ENCODE results near the gene TAS2R46. TPM values are rescaled to one million over a fixed set of nuclear protein-coding genes. Genes with fewer than 3 reads are reported as not detected.
"Not testable (repeated sequence)": the region's sequence is repeated elsewhere in the genome, so short reads cannot be mapped to it uniquely, and the experiment has no call there.

TAS2R46 gene
- total RNA-seq, 4 donors from 2014 or later: 0.67 to 5.8 (median 0.89) TPM; not detected in 1

GRCh38 chr12:11059784-11060183 lies 2.3 kb downstream of the TAS2R46 start:
- no peak overlapping the region for H3K27ac ChIP-seq
- no peak for ATAC-seq
- no peaks in the 10 kb centered on the region for H3K36me3 ChIP-seq
- no peaks in the 10 kb centered on the region for H3K4me1 ChIP-seq
- H3K27me3 ChIP-seq: no peaks in the 10 kb centered on the region
- H3K9me3 ChIP-seq: no peaks in the 10 kb centered on the region
- TF ChIP-seq POLR2A (IDR thresholded peaks at IDR 0.05) (no peak), POLR2AphosphoS5 (IDR thresholded peaks at IDR 0.05) (no peak), EP300 (IDR thresholded peaks at IDR 0.05) (no peak), CTCF (IDR thresholded peaks at IDR 0.05) (no peak)
- no peak overlapping the region for H3K4me3 ChIP-seq

GRCh38 chr12:11059041-11059440 lies 3.1 kb downstream of the TAS2R46 start:
- no peaks in the 10 kb centered on the region for H3K36me3 ChIP-seq
- no peak overlapping the region for H3K4me3 ChIP-seq
- H3K27ac ChIP-seq: no peak overlapping the region
- no peaks in the 10 kb centered on the region for H3K4me1 ChIP-seq
- H3K27me3 ChIP-seq: no peaks in the 10 kb centered on the region
- TF ChIP-seq POLR2AphosphoS5 (IDR thresholded peaks at IDR 0.05) (no peak), POLR2A (IDR thresholded peaks at IDR 0.05) (no peak), CTCF (IDR thresholded peaks at IDR 0.05) (no peak), EP300 (IDR thresholded peaks at IDR 0.05) (no peak)
- H3K9me3 ChIP-seq: no peaks in the 10 kb centered on the region
- no peak for ATAC-seq
- 90 to 98% methylated on average over 2 to 3 of the region's 3 CpGs for WGBS, 2 donors (ENCODE audit: low coverage in 1 of 2)

- no peaks in the 10 kb centered on the region for H3K4me1 ChIP-seq
- no peaks in the 10 kb centered on the region for H3K27me3 ChIP-seq
- H3K4me3 ChIP-seq: no peak overlapping the region
- H3K27ac ChIP-seq: no peak overlapping the region
- no peak for ATAC-seq
- TF ChIP-seq POLR2AphosphoS5 (IDR thresholded peaks at IDR 0.05) (no peak), CTCF (IDR thresholded peaks at IDR 0.05) (no peak), EP300 (IDR thresholded peaks at IDR 0.05) (no peak), POLR2A (IDR thresholded peaks at IDR 0.05) (no peak)
- peaks cover 0 to 7% (median 0%) of the 10 kb centered on the region in 3 donors for H3K9me3 ChIP-seq
- 82 to 95% methylated on average over 2 of the region's 2 CpGs for WGBS, 2 donors (ENCODE audit: low coverage in 1 of 2)
- peaks cover 0 to 5% of the 10 kb centered on the region in 2 donors for H3K36me3 ChIP-seq
These were observed 6.8 kb downstream of the TAS2R46 start for GRCh38 chr12:11055306-11055705.

GRCh38 chr12:11049806-11050531 lies 12.1 kb downstream of the TAS2R46 start:
- 90 to 92% methylated on average over 2 to 6 of the region's 7 CpGs for whole genome bisulfite sequencing, 2 donors (ENCODE audit: low coverage in 1 of 2)
- Histone ChIP-seq H3K4me1 (peaks cover 0 to 14% (median 2%) of the 10 kb centered on the region in 3 donors), H3K36me3 (peaks cover 0 to 27% of the 10 kb centered on the region in 2 donors), H3K9me3 (peaks cover 0 to 13% (median 0%) of the 10 kb centered on the region in 3 donors)
- H3K4me3 ChIP-seq, H3K27ac ChIP-seq, H3K27me3 ChIP-seq, ATAC-seq: not testable (repeated sequence)

GRCh38 chr12:11041366-11041765 lies 20.7 kb downstream of the TAS2R46 start:
- WGBS, 2 donors (ENCODE audit: low coverage in 1 of 2): 60 to 100% methylated on average over 2 of the region's 2 CpGs
- H3K4me1 ChIP-seq, H3K4me3 ChIP-seq, ATAC-seq, H3K27ac ChIP-seq, H3K9me3 ChIP-seq, H3K27me3 ChIP-seq: not testable (repeated sequence)
- H3K36me3 ChIP-seq: peaks cover 0 to 18% of the 10 kb centered on the region in 2 donors

GRCh38 chr12:11040162-11040561 lies 21.9 kb downstream of the TAS2R46 start:
- WGBS, 2 donors (ENCODE audit: low coverage in 1 of 2): 20 to 32% methylated on average over 1 of the region's 1 CpG
- H3K27ac ChIP-seq: no peak overlapping the region
- no peaks in the 10 kb centered on the region for H3K9me3 ChIP-seq
- H3K36me3 ChIP-seq: peaks cover 0 to 8% of the 10 kb centered on the region in 2 donors
- H3K4me3 ChIP-seq: no peak overlapping the region
- TF ChIP-seq CTCF (IDR thresholded peaks at IDR 0.05) (no peak), POLR2AphosphoS5 (IDR thresholded peaks at IDR 0.05) (no peak), POLR2A (IDR thresholded peaks at IDR 0.05) (no peak), EP300 (IDR thresholded peaks at IDR 0.05) (no peak)
- H3K4me1 ChIP-seq: peaks cover 0 to 2% (median 0%) of the 10 kb centered on the region in 3 donors
- H3K27me3 ChIP-seq: no peaks in the 10 kb centered on the region
- no peak for ATAC-seq

Data from gastroesophageal sphincter (tissue), 4 donors.